Liver (tissue), 3 donors: ENCODE data around the gene GPR61.

Experiments used
- JUND ChIP-seq, 2 donors: IDR thresholded peaks; 2 replicates each; pipeline ENCODE4 v1.6.1; 2016; ENCODE audit warnings: antibody characterized with exemption in 2 of 2
- MAX ChIP-seq: IDR thresholded peaks from 2 replicates; pipeline ENCODE4 v1.6.1; 2016; ENCODE audit warnings: antibody characterized with exemption
- RAD21 ChIP-seq, 2 donors: IDR thresholded peaks; 2 replicates each; pipeline ENCODE4 v1.6.1; 2016; ENCODE audit warnings: antibody characterized with exemption in 2 of 2, mild to moderate bottlenecking in 2 of 2
- REST ChIP-seq: IDR thresholded peaks from 2 replicates; pipeline ENCODE4 v1.6.1; 2016; ENCODE audit warnings: antibody characterized with exemption, mild to moderate bottlenecking
- YY1 ChIP-seq: IDR thresholded peaks from 2 replicates; pipeline ENCODE4 v1.6.1; 2016; ENCODE audit warnings: antibody characterized with exemption, mild to moderate bottlenecking
- TF ChIP-seq, protein P1 (sequence below): fragments of 150-350 bp; IDR thresholded peaks from 2 replicates; pipeline ENCODE4 v1.5.1; 2017; ENCODE audit warnings: improper control_type of control experiment, low read depth, low read length; ENCODE audit not compliant: missing input control
- TF ChIP-seq, protein P2 (sequence below): IDR thresholded peaks from 2 replicates; pipeline ENCODE4 v1.6.1; 2016; ENCODE audit warnings: antibody characterized with exemption
- donor health status: healthy.
- donor health status: healthy.

GRCh38 chr1:109566982-109567381, 27.3 kb downstream of the GPR61 start:
- TF ChIP-seq, protein P1, sequence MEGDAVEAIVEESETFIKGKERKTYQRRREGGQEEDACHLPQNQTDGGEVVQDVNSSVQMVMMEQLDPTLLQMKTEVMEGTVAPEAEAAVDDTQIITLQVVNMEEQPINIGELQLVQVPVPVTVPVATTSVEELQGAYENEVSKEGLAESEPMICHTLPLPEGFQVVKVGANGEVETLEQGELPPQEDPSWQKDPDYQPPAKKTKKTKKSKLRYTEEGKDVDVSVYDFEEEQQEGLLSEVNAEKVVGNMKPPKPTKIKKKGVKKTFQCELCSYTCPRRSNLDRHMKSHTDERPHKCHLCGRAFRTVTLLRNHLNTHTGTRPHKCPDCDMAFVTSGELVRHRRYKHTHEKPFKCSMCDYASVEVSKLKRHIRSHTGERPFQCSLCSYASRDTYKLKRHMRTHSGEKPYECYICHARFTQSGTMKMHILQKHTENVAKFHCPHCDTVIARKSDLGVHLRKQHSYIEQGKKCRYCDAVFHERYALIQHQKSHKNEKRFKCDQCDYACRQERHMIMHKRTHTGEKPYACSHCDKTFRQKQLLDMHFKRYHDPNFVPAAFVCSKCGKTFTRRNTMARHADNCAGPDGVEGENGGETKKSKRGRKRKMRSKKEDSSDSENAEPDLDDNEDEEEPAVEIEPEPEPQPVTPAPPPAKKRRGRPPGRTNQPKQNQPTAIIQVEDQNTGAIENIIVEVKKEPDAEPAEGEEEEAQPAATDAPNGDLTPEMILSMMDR = no peak
- no peak for TF ChIP-seq YY1
- TF ChIP-seq, protein P2, sequence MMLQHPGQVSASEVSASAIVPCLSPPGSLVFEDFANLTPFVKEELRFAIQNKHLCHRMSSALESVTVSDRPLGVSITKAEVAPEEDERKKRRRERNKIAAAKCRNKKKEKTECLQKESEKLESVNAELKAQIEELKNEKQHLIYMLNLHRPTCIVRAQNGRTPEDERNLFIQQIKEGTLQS = no peak
- TF ChIP-seq RAD21 (IDR thresholded peaks at IDR 0.05) = no peak
- TF ChIP-seq JUND (IDR thresholded peaks at IDR 0.05) = no peak
- TF ChIP-seq MAX = no peak
- TF ChIP-seq REST = no peak
